HS-5 (cell line): ENCODE measurements around the gene ZBTB20.

Source experiments
- DNase-seq: peaks from one replicate; pipeline ENCODE4 v3.0.0-alpha.2; 2012; ENCODE audit warnings: low read depth

ZBTB20 gene

GRCh38 chr3:115089481-115089880 lies 57.6 kb downstream of the ZBTB20 start:
- no peak for DNase-seq

GRCh38 chr3:115087512-115087911 lies 59.6 kb downstream of the ZBTB20 start:
- no peak for DNase-seq

GRCh38 chr3:115086344-115086743 lies 60.7 kb downstream of the ZBTB20 start:
- no peak for DNase-seq

- DNase-seq, result no peak
Measured at GRCh38 chr3:115085197-115085865, 61.8 kb downstream of the ZBTB20 start.

- no peak for DNase-seq
Measured at GRCh38 chr3:115084686-115085085, 62.4 kb downstream of the ZBTB20 start.

GRCh38 chr3:115082260-115082659 lies 64.8 kb downstream of the ZBTB20 start:
- no peak for DNase-seq

GRCh38 chr3:115081444-115081843 lies 65.6 kb downstream of the ZBTB20 start:
- DNase-seq, result no peak

- no peak for DNase-seq
Measured at GRCh38 chr3:115077501-115078250, 69.4 kb downstream of the ZBTB20 start.

- no peak for DNase-seq
Measured at GRCh38 chr3:115074502-115074901, 72.6 kb downstream of the ZBTB20 start.

GRCh38 chr3:115072265-115073021 lies 74.6 kb downstream of the ZBTB20 start:
- no peak for DNase-seq

- no peak for DNase-seq
Measured at GRCh38 chr3:115071601-115072000, 75.5 kb downstream of the ZBTB20 start.

- no peak for DNase-seq
Measured at GRCh38 chr3:115071166-115071565, 75.9 kb downstream of the ZBTB20 start.

GRCh38 chr3:115068799-115069198 lies 78.3 kb downstream of the ZBTB20 start:
- no peak for DNase-seq

GRCh38 chr3:115062412-115062956 lies 84.6 kb downstream of the ZBTB20 start:
- DNase-seq, result peak; percentile 70

- DNase-seq, result no peak
Measured at GRCh38 chr3:115062009-115062408, 85.1 kb downstream of the ZBTB20 start.

- no peak for DNase-seq
Measured at GRCh38 chr3:115052906-115053305, 94.2 kb downstream of the ZBTB20 start.

- DNase-seq, result no peak
Measured at GRCh38 chr3:115042351-115042750, 104.7 kb downstream of the ZBTB20 start.

GRCh38 chr3:115040673-115041286 lies 106.3 kb downstream of the ZBTB20 start:
- DNase-seq, result peak; percentile 13

- no peak for DNase-seq
Measured at GRCh38 chr3:115040246-115040645, 106.8 kb downstream of the ZBTB20 start.

- no peak for DNase-seq
Measured at GRCh38 chr3:115038817-115039216, 108.3 kb downstream of the ZBTB20 start.

GRCh38 chr3:115022835-115023398 lies 124.2 kb downstream of the ZBTB20 start:
- DNase-seq, result no peak

GRCh38 chr3:115022199-115022598 lies 124.9 kb downstream of the ZBTB20 start:
- no peak for DNase-seq
